Heart left ventricle (tissue), 13 donors: ENCODE results near the gene FBXW4.

ENCODE experiments used
- POLR2A ChIP-seq, 2 donors: fragments of 450-650 bp; IDR thresholded peaks; one replicate each; pipeline ENCODE4 v1.6.1; 2017; ENCODE audit warnings: antibody characterized with exemption in 2 of 2, mild to moderate bottlenecking in 2 of 2, moderate library complexity in 2 of 2
- TF ChIP-seq, protein P1 (sequence below), 12 donors: fragments of 200-600 bp; sonication (generic) in 4 of 12; IDR thresholded peaks; one replicate each; pipeline versions ENCODE4 v1.5.0 to v1.8.0; 2018 to 2022; ENCODE audit warnings: antibody characterized with exemption in 12 of 12, mild to moderate bottlenecking in 5 of 12
- donor health status: ischemic (EF 13 %, LVEDD 7.1; RV severe dilation, severe dysfunction).
- donor health status: DM: no; HTN: yes; CAD: no.
- donor health status: DM: no; HTN: no; CAD: no.
- donor health status: ischemic (EF 25% LVEDD 6.9; RV normal size, moderate dysfunction).
- donor health status: ischemic (EF 25% LVEDD 5.7; RV mildly dilated, moderate dysfunction).
- donor health status: ischemic (EF 35%, LVEDD 5.7; RV mildly dilated, moderate dysfunction).
- donor health status: nonischemic (EF 11% LVEDD 7.7; RV severe dilation, severe dysfunction).
- donor health status: DM: yes; HTN: yes; CAD: no.
- donor health status: PGD.
- donor health status: ischemic (EF 29% LVEDD 5.4; RV normal size, mild dysfunction).
- donor health status: nonischemic (EF 23%, LVEDD 6.1; RV moderate dilation, normal function).

DNA sequence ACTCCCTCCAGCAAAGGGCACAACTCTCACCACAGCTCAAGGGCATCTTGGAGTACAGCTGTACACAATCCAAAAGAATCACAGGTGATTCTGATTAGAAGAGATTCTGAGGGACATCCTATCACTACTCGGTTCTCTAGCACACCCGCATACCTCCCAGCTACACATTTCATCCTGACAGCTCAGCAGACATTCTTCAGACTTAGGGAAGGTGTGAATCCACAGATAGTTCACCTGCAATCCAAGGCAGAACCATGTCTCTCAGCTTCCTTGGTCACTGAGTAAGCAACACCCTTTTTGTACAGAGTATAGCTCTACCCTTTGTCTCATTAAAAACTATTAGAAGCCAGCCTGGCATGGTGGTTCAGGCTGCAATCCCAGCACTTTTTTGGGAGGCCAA, 26.8 kb upstream of the FBXW4 start:
- TF ChIP-seq POLR2A (IDR thresholded peaks at IDR 0.05), result no peak
- TF ChIP-seq, protein P1, sequence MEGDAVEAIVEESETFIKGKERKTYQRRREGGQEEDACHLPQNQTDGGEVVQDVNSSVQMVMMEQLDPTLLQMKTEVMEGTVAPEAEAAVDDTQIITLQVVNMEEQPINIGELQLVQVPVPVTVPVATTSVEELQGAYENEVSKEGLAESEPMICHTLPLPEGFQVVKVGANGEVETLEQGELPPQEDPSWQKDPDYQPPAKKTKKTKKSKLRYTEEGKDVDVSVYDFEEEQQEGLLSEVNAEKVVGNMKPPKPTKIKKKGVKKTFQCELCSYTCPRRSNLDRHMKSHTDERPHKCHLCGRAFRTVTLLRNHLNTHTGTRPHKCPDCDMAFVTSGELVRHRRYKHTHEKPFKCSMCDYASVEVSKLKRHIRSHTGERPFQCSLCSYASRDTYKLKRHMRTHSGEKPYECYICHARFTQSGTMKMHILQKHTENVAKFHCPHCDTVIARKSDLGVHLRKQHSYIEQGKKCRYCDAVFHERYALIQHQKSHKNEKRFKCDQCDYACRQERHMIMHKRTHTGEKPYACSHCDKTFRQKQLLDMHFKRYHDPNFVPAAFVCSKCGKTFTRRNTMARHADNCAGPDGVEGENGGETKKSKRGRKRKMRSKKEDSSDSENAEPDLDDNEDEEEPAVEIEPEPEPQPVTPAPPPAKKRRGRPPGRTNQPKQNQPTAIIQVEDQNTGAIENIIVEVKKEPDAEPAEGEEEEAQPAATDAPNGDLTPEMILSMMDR (IDR thresholded peaks at IDR 0.05), result no peak
